HG03558 (cell line): ENCODE measurements around the gene MIA2.
A peak's percentile ranks its signal among the peaks of the same experiment; 100 is the strongest.
"Not testable (repeated sequence)": the region's sequence is repeated elsewhere in the genome, so short reads cannot be mapped to it uniquely, and the experiment has no call there.

Experiments used
- ATAC-seq: cut with Tn5 transposase; IDR thresholded peaks from one replicate; pipeline ENCODE4 v1.9.1; 2021; ENCODE audit warnings: moderate number of reproducible peaks; ENCODE audit not compliant: unreplicated experiment; ENCODE audit errors: extremely low read depth

Gene MIA2

DNA sequence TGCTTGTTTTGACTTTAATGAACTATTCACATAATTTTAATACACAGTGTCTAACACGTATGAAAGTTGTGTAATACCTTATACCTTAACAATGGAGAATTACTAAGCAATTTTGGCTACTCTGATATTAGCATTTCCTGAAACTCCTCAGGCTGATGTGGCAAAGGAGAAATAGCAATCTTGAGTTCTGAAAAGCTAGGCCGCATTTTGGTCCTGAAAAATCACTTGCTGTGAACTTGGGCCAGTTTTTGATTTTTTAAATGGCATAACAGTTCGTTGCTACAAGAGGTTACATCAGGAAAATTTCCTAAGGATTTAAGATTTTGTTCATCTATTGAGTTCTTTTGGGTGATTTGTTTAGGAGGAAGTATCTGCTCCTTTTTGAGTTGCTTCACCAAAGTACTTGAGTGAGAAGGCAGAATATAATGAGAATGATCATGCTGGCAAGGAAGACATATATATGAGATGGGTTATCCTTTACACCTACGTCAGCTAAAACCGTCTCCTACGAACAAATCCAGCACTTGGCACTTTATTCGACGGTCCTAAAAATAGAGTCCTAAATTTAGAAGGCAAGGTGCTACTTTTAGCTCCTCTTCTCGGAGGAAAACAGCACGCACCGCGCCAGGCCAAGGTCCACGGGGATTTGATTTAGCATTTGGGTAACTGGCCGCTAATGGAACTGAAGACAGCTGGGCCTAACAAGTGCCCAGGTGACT, 32.2 kb downstream of the MIA2 start:
- ATAC-seq, result no peak

DNA sequence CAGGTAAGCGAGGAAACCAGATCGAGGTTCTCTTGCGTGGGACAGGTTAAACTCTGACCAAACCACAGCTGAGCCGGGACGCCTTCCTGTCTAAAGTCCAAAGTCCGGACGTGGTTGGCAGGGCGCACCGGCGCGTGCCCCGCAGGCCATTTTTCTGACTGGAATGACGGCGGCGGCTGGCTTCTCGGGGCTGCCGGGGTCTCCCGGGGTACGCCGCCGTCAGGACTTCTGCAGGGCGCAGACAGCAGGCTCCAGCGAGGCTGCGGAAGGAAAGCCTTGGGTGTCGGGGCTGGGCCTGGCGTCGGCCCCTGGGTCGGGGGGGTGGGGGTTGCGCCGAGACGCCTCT, 32.8 kb downstream of the MIA2 start:
- peak; percentile 23 for ATAC-seq

DNA sequence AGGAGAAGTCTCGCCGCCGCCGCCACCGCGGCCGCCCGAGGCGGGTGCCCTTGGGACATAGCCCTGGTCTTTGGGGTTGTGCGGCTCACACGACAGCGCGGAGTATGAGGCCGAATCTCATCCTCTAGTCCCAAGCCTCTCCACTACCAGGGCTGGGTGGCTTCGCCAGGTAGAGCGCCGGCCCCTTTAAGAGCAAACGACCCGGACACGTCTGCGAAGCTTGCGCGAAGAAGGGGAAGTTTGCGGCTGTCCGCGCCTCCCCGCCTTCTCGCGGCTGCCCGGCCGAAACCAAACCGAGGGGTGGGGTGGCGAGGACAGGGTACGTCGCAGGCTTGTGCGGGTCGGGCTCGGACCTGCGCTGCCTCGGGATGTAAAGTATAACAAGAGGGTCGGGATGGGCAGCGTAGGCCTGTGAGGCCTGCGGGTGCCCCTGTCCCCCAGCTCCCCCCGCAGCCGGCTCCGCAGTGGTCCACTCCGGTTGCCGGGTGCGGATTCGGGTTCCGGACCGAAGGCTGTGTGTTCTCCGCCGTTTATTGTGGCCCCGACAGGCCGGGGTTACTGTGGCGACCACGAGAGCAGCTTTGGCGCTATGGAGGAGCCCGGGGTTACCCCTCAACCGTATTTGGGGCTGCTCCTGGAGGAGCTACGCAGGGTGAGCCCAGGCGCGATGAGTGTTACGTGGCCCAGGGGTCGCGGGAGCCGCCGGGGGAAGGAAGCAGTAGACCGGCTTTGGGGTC, 33.3 kb downstream of the MIA2 start:
- ATAC-seq, result peak; percentile 62

DNA sequence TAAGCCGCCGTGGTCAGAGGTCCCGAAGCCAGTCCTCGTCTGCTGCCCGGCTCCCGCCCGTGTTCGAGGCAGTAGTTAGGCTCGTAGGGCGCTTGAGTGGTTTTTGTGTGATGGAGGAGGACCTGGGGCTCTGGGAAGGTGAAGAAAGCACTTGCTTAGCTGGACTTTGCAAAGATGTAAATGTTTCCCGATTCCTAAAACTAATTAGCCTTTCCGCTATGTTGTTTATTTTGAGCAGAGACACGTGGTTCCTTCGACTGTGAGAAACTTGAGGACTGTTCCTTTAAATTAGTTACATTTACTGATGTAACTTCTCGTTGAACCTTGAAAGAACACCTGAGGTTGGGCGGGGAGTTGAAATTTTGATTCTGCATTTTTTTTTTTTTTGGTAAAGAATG, 33.9 kb downstream of the MIA2 start:
- no peak for ATAC-seq

DNA sequence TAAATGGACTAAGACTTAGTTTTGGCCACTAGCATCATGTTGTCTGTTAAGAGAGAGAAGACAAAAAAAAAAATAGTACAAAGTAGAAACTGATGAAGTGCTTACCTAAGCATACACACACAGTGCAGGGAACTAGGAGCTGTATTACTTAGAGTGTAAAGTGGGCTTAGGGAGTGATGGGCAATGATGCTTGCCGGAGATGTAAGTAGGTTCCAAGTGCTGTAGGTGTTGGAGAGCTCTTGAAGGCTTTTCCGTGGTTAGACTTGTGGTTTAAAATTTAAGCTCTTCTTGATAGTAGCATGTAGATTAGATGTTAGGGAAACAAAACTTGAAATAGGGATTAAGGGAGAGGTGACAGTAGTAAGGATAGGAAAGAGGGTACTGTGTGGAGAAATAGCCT, 34.7 kb downstream of the MIA2 start:
- no peak for ATAC-seq

DNA sequence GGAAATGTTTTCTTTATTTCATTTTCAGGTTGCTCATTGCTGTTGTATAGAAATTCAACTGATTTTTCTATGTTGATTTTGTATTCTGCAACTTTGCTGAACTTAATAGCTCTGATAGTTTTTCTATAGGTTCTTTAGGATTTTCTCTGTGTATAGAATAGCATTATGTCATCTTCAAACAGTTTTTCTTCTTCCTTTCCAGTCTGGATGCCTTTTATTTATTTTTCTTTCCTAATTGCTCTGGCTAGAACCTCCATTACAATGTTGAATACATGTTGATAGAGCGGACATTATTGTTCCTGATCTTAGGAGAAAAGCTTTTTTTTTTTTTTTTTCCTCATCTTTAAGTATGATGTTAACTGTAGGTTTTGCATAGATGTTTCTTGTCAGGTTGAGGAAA, 39.2 kb downstream of the MIA2 start:
- no peak for ATAC-seq

DNA sequence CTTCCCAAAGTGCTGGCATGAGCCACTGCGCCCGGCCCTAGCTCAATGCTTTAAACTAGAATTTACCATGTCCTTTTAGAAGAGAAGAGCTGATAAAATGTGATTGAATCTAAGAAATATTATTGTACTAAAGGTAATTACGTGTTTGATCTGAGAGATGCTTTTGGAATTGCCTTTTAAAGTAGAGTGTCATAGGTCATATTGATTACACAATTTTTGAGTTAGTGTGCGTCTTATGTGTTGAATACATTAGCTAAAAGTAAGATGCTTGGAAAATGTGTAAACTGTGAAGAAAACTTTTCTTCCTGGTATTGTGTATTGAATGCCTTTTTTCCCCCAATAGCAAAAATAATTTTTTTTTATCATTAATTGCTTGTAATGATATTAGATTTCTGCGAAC, 41.7 kb downstream of the MIA2 start:
- no peak for ATAC-seq

DNA sequence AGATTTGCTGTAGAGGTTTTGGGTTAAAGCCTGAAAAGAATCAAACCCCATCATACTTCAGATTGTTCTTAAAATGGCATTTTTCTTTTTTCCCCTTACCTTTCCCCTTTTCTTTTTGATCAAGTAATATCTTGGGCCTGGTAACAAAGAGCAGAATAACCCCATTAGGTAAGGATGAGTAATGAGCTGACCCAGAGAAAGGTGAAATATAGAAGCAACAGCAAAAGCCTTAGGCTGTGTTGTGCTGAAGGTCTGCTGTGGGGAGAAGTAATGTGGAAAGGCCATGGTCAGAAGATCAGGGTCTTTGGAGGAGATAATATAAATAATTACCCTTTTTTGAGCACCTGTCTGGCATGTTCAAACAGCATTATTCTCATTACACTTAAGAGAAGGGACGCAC, 42.3 kb downstream of the MIA2 start:
- ATAC-seq, result no peak

DNA sequence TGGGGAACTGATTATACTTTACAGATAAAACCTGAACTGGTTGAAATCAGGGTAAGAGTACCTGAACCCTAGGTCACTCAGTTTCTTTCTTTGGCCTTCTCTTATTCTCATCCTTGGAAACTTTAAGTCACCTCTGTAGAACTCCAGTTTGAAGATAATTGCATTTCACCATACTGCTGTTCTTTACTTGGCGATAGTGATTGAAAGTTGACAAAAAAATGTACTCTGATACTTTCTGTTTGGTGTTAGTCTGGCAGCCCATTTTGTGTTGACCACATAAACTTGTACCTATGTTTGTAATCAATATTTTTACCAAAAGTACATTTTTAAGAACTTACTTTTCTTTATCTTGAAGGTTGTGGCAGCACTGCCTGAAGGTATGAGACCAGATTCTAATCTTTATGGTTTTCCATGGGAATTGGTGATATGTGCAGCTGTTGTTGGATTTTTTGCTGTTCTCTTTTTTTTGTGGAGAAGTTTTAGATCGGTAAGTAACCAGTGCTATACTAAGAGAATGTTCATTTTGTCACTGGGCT, 42.9 kb downstream of the MIA2 start:
- ATAC-seq, result no peak

DNA sequence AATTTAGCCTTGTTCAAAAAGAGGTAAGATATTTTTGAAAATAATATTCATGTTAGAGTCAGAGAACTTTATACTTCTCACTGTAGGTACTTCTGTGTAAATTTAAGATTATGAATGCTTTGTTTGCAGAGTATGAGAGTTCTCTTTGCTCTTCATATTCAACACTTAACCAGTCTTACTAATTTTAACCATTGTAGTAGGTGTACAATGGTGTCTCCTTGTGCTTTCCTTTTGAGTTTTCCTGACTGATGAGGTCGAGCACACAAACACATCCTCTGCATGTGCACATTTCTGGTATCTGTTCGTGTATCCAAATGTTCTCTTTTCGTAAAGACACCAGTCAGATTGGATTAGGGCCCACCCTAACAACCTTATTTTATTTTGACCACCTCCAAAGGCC, 45.8 kb downstream of the MIA2 start:
- no peak for ATAC-seq

DNA sequence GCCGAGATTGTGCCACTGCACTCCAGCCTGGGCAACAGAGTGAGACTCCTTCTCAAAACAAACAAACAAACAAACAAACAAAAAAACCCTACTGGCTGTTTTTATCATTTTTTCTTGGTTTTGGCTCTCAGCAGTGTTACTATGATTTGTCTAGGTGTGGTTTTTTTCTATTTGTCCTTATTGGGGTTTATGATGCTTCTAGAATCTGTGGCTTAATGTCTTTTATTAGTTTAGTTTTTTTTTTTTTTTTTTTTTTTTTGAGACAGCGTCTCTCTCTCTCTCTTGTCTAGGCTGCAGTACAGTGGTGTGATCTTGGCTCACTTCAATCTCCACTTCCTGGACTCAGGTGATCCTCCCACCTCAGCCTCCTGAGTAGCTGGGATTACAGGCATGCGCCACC, 47.0 kb downstream of the MIA2 start:
- not testable (repeated sequence) for ATAC-seq

DNA sequence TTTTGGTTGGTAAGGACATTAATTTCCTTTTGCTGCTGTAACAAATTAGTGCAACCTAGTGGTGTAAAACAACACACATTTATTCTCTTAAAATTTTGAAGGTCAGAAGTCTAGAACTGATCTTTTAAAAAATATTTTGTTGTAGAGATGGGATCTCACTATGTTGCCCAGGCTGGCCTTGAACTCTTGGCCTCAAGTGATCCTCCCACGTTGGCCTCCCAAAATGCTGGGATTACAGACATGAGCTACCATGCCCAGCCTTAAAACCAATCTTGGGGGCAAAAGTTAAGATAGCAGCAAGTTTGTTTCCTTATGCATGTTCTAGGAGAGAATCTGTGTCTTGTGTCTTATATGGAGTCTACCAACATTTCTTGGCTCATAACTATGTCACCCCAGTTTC, 55.8 kb downstream of the MIA2 start:
- ATAC-seq, result no peak

DNA sequence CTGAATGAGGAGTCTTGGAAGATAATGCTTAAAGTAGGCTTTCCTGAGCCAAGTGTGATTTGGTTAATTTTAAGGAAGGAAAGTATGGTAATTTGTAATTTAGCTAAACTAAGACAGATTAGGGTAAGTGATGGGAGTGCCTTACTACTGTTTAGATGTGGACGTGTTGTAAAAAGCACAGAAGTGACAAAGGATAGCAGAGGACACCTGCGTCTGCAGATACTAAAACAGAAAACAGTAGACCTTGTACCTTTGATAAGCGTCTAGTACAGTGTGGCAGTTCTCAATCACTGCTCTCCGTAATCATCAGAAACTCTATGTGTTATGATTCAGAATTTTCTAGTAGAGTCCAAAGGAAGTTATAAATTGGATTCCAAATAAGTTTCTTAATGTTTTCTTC, 58.0 kb downstream of the MIA2 start:
- ATAC-seq, result no peak

DNA sequence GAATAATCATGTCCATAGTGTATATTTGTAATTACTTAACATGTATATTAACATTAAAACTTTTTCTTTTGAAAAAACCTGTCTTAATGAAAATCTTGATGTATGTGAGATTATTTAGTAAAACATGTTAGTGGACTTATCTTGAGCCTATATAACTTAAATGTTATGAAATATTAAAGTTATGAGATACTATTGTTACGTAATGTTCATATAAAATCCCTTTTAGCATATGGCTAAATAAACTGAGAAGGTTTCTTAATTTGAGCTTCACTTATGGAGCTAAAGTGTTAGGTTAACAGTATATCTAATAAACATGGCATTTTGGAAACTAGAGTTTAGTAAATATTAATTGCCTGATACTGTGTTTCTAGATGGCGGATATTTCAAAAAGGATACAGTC, 59.9 kb downstream of the MIA2 start:
- ATAC-seq, result no peak

DNA sequence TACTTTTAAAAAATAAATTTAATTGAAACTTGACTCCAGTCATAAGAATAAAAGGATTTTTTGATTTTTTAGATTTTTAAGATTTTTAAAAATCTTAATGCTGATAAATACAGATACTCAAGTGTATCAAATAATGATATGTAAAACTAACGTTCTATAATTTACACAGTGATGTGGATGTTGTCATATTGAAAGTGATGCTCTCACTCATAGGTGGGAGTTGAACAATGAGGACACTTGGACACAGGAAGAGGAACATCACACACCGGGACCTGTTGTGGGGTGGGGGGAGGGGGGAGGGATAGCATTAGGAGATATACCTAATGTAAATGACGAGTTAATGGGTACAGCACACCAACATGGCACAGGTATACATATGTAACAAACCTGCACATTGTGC, 66.7 kb downstream of the MIA2 start:
- not testable (repeated sequence) for ATAC-seq

DNA sequence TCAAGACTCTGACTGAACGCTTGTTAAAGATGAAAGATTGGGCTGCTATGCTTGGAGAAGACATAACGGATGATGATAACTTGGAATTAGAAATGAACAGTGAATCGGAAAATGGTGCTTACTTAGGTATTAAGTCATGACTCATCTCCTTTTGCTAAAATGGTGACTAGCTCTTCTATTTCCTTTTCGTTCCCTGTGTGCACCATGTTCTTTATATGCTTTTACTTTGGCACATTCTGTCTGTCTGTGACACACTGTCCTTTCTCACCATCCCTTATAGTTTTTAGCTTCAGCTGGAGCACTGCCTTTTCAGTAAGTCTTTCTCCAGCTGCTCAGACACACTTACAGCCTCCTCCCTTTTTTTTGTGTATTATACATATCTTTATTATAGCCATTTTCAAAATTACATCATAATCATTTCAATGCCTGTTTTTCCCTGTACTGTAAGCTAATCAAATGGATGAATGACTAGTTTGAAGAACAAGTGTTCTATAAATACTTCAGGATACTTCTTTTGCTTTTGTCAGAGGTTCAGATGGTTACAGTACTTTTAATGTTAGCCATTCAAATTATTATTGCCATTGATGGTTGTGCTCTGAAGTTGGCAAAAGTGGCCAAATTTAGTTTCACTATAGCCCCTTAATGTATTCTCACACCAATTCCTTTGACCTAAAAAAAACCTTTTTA, 68.6 kb downstream of the MIA2 start:
- ATAC-seq, result no peak

DNA sequence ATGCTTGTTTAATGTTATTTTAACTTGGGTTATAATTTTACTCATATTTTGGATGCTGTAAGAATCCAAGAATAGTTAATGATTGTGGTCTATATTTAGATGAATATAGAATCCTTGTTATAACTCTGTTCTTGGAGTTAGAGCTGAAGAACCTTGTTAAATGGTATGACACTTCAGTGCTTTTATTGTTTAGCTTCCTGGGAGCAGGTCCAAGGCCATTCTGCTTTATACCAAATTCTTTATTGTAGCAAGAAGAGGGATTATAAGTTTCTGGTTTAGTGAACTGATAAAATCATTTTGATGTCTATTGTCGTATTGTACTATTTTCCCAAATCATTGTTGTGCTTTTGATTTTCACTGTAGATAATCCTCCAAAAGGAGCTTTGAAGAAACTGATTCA, 69.4 kb downstream of the MIA2 start:
- ATAC-seq, result no peak

DNA sequence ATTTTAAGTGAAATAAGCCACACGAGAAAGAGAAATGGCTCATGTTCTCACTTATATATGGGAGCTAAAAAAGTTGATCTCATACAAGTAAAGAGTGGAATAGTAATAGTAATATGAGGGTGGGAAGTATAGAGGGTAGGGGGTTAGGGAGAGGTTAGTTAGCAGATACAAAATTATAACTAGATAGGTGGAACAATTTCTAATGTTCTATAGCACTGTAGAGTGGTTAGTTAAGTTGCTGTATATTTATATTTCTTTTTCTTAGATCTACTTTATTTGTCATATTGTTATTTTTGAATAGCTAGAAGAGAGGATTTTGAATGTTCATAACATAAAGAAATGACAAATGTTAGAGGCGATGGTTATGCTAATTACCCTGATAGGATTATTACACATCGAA, 74.1 kb downstream of the MIA2 start:
- no peak for ATAC-seq

DNA sequence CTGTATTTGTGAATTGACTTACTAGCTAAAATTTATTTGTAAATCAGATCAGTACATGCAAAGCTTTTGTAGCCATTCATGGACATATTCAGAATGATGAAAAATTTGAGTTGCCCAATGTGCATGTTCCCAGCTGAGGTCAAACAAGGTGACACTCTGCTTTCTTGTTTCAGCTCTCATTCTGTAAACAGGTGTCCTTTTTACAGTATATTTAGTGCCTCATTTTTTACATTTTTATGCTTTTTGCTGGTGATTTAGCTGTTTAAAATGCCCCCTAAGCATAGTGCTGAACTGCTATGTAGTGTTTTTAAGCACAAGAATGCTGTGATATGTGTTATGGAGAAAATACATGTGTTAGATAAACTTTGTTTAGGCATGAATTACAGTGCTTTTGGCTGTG, 76.3 kb downstream of the MIA2 start:
- no peak for ATAC-seq

DNA sequence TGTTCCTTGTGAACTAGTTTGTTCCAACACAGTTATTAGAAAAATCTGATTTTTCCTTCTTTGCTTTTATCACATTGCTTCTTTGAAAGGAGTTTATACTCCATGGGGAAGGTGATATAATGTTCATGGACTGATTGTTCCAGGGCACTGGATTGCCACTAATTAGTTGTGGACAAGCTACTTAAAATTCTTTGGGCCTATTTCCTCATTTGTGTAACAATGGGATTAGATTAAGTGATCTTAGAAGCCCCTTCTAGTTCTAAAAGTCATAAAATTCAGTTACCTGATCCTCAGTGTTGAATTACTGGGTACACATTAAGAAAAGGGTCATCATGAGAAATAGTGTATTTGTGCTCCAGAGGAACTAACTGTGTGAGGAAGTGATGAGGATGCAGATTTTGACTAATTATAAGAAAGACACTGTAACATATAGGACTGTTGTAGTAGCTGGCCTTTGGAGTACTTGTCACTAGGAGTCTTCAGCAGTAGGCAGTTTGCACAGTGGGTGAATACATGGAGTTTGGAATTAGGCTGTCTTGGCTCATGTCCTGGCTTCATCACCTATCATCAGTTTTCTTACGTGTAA, 82.2 kb downstream of the MIA2 start:
- no peak for ATAC-seq
